ENCODE data around the gene ABCB7. TPM values are rescaled to one million over a fixed set of nuclear protein-coding genes. Genes with fewer than 3 reads are reported as not detected.

ABCB7 gene
- total RNA-seq, 1 experiment from 2014 or later = 27.8 TPM

DNA sequence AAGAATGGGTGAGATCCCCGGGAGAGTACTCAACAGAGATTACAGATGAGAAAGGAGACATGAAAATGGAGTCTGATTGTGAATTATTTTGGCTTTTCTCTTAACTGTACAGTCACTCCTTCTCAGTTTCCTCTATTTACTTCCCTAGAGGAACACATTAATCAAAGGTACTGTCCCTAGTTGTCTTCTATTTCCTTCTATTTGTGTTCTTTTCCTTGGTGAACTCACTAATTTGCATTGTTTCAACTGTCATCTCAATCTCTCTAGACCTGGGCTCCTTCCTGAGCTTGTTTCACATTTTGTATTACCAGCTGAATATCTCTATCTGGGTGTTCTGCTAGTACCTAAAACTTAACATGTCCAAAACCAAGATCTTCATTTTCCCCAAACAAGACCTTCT lies 59.8 kb downstream of the ABCB7 start:
- Histone ChIP-seq H3K36me3 (ENCODE audit: control insufficient read depth, insufficient read depth, low read length) (no peaks in the 10 kb centered on the region), H3K9me3 (no peaks in the 10 kb centered on the region), H3K4me3 (ENCODE audit: low read depth, low read length) (no peak overlapping the region), H3K27me3 (replicated peaks; ENCODE audit: control insufficient read depth, insufficient read depth, low read length) (no peaks in the 10 kb centered on the region), H3K4me1 (no peaks in the 10 kb centered on the region)
- ChIA-PET POLR2A (no interaction called here), CTCF (no interaction called here)
- Mint-ChIP-seq H3K36me3 (ENCODE audit: insufficient read depth, unreplicated experiment) (peaks cover 6% of the 10 kb centered on the region), H3K27ac (ENCODE audit: unreplicated experiment) (no peak overlapping the region), H3K4me3 (ENCODE audit: unreplicated experiment) (no peak overlapping the region), H3K27me3 (ENCODE audit: insufficient read depth, unreplicated experiment) (no peaks in the 10 kb centered on the region), H3K4me1 (ENCODE audit: low read depth, unreplicated experiment) (peaks cover 9% of the 10 kb centered on the region), H3K9me3 (ENCODE audit: unreplicated experiment) (no peaks in the 10 kb centered on the region)
- BruUV-seq (replicated peaks) = no TSS peak
- TF ChIP-seq, protein P1, sequence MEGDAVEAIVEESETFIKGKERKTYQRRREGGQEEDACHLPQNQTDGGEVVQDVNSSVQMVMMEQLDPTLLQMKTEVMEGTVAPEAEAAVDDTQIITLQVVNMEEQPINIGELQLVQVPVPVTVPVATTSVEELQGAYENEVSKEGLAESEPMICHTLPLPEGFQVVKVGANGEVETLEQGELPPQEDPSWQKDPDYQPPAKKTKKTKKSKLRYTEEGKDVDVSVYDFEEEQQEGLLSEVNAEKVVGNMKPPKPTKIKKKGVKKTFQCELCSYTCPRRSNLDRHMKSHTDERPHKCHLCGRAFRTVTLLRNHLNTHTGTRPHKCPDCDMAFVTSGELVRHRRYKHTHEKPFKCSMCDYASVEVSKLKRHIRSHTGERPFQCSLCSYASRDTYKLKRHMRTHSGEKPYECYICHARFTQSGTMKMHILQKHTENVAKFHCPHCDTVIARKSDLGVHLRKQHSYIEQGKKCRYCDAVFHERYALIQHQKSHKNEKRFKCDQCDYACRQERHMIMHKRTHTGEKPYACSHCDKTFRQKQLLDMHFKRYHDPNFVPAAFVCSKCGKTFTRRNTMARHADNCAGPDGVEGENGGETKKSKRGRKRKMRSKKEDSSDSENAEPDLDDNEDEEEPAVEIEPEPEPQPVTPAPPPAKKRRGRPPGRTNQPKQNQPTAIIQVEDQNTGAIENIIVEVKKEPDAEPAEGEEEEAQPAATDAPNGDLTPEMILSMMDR (IDR thresholded peaks at IDR 0.05; ENCODE audit: insufficient read depth in 1 of 2, low read depth in 1 of 2, low read length in 1 of 2, severe bottlenecking in 1 of 2, unreplicated experiment in 1 of 2) = no peak
- intact Hi-C loops (cut with micrococcal nuclease; ENCODE audit: unreplicated experiment) = no loop called here
- no peak for DNase-seq

DNA sequence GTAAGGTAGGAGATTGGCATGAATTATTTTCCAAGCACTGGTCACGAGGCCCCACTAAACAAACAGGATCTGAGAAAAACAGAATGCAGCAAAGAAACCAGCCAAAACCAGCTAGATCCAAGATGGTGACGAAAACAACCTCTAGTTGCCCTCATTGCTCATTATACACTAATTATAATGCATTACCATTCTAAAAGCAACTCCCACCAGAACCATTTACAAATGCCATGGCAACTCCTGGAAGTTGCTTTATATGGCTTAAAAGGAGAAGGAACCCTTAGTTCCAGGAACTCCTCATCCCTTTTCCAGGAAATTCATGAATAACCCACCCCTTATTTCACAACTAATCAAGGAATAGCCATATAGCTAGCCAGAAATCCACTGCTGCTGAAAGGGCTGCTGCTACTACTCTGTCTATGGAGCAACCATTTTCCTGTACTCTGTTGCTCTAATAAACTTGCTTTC lies 69.3 kb downstream of the ABCB7 start:
- BruUV-seq (replicated peaks) = no TSS peak
- H3K4me1 ChIP-seq = peaks cover 9% of the 10 kb centered on the region
- no peak for DNase-seq
- Mint-ChIP-seq H3K9me3 (ENCODE audit: unreplicated experiment) (no peaks in the 10 kb centered on the region), H3K4me3 (ENCODE audit: unreplicated experiment) (no peak overlapping the region), H3K27me3 (ENCODE audit: insufficient read depth, unreplicated experiment) (no peaks in the 10 kb centered on the region), H3K27ac (ENCODE audit: unreplicated experiment) (no peak overlapping the region), H3K36me3 (ENCODE audit: insufficient read depth, unreplicated experiment) (no peaks in the 10 kb centered on the region), H3K4me1 (ENCODE audit: low read depth, unreplicated experiment) (no peaks in the 10 kb centered on the region)
- H3K4me3 ChIP-seq (ENCODE audit: low read depth, low read length) = no peak overlapping the region
- intact Hi-C loops (cut with micrococcal nuclease; ENCODE audit: unreplicated experiment) = no loop called here
- TF ChIP-seq, protein P1 (IDR thresholded peaks at IDR 0.05; ENCODE audit: insufficient read depth in 1 of 2, low read depth in 1 of 2, low read length in 1 of 2, severe bottlenecking in 1 of 2, unreplicated experiment in 1 of 2) = no peak
- POLR2A ChIA-PET = no interaction called here
- H3K9me3 ChIP-seq = no peaks in the 10 kb centered on the region
- no peaks in the 10 kb centered on the region for H3K36me3 ChIP-seq (ENCODE audit: control insufficient read depth, insufficient read depth, low read length)
- no peaks in the 10 kb centered on the region for H3K27me3 ChIP-seq (replicated peaks; ENCODE audit: control insufficient read depth, insufficient read depth, low read length)
- CTCF ChIA-PET = no interaction called here

DNA sequence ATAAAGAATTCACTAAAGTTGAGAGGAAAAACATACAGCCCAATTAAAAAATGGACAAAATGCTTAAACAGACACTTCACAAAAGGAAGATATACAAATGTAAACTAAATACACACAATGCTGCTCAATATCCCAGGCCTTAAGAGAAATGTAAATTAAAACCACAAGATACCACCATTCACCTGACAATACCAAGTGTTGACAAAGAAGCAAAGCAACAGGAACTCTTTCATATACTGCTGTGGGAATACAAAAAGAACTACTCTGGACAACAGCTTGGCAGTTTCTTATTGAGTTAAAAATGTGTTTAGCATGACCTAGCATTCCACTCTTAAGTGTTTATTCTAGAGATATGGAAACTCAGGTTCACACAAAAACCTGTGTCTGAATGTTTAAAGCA lies 71.3 kb downstream of the ABCB7 start:
- TF ChIP-seq, protein P1 (IDR thresholded peaks at IDR 0.05; ENCODE audit: insufficient read depth in 1 of 2, low read depth in 1 of 2, low read length in 1 of 2, severe bottlenecking in 1 of 2, unreplicated experiment in 1 of 2) = no peak
- ChIA-PET CTCF (no interaction called here), POLR2A (no interaction called here)
- Mint-ChIP-seq H3K27ac (ENCODE audit: unreplicated experiment) (no peak overlapping the region), H3K4me3 (ENCODE audit: unreplicated experiment) (no peak overlapping the region), H3K4me1 (ENCODE audit: low read depth, unreplicated experiment) (no peaks in the 10 kb centered on the region), H3K9me3 (ENCODE audit: unreplicated experiment) (no peaks in the 10 kb centered on the region), H3K36me3 (ENCODE audit: insufficient read depth, unreplicated experiment) (no peaks in the 10 kb centered on the region), H3K27me3 (ENCODE audit: insufficient read depth, unreplicated experiment) (no peaks in the 10 kb centered on the region)
- intact Hi-C loops (cut with micrococcal nuclease; ENCODE audit: unreplicated experiment) = no loop called here
- no peak overlapping the region for H3K4me3 ChIP-seq (ENCODE audit: low read depth, low read length)
- H3K4me1 ChIP-seq = peaks cover 9% of the 10 kb centered on the region
- H3K9me3 ChIP-seq = no peaks in the 10 kb centered on the region
- H3K36me3 ChIP-seq (ENCODE audit: control insufficient read depth, insufficient read depth, low read length) = no peaks in the 10 kb centered on the region
- no peaks in the 10 kb centered on the region for H3K27me3 ChIP-seq (replicated peaks; ENCODE audit: control insufficient read depth, insufficient read depth, low read length)
- DNase-seq = no peak
- no TSS peak for BruUV-seq (replicated peaks)

Data from Caco-2 (cell line).